Lung microvascular endothelial cell (primary cell): ENCODE data around the gene MYBPC1. TPM values are rescaled to one million over a fixed set of nuclear protein-coding genes. Genes with fewer than 3 reads are reported as not detected.

ENCODE experiments used
- DNase-seq, 2 donors: peaks; one replicate each; pipeline versions ENCODE4 v3.0.0 to v3.0.0-alpha.2; 2010; ENCODE audit warnings: low read depth in 2 of 2
- total RNA-seq: library from RNA; depleted of rRNA; stranded (reverse); fragments of >200 nt; gene quantifications from 2 replicates; pipeline ENCODE4 v1.2.1, GENCODE V29; 2014

Gene MYBPC1
- total RNA-seq, 1 donor from 2014 or later = not detected

GRCh38 chr12:101694986-101695385 lies 100.2 kb downstream of the MYBPC1 start:
- DNase-seq = no peak

GRCh38 chr12:101695706-101696105 lies 100.9 kb downstream of the MYBPC1 start:
- no peak for DNase-seq

GRCh38 chr12:101696251-101697196 lies 101.8 kb downstream of the MYBPC1 start:
- peak; percentile 4 for DNase-seq

GRCh38 chr12:101697197-101697929 lies 102.6 kb downstream of the MYBPC1 start, which contains the start of gene CHPT1:
Gene CHPT1 (plus strand): TSS chr12:101697640. CDS start chr12:101697862, 222 bp downstream.
- DNase-seq = peak; percentile 50 to 52

- DNase-seq = peak; percentile 15 to 60
Observed at GRCh38 chr12:101697930-101698799, 103.4 kb downstream of the MYBPC1 start.

- peak; percentile 19 to 26 for DNase-seq
Observed at GRCh38 chr12:101698800-101699347, 104.1 kb downstream of the MYBPC1 start.

GRCh38 chr12:101700299-101700820 lies 105.6 kb downstream of the MYBPC1 start:
- DNase-seq = no peak

GRCh38 chr12:101703487-101703886 lies 108.7 kb downstream of the MYBPC1 start:
- DNase-seq = no peak

GRCh38 chr12:101706403-101706802 lies 111.6 kb downstream of the MYBPC1 start:
- no peak for DNase-seq

GRCh38 chr12:101707131-101707782 lies 112.5 kb downstream of the MYBPC1 start:
- DNase-seq = no peak

GRCh38 chr12:101710288-101710687 lies 115.5 kb downstream of the MYBPC1 start:
- no peak for DNase-seq

- DNase-seq = peak in 1 of 2 donors; percentile 48
Observed at GRCh38 chr12:101713059-101713682, 118.4 kb downstream of the MYBPC1 start.

- DNase-seq = no peak
Observed at GRCh38 chr12:101713930-101714329, 119.2 kb downstream of the MYBPC1 start.

GRCh38 chr12:101714877-101715444 lies 120.2 kb downstream of the MYBPC1 start:
- DNase-seq = no peak

GRCh38 chr12:101719566-101719965 lies 124.8 kb downstream of the MYBPC1 start:
- DNase-seq = no peak

GRCh38 chr12:101720118-101720517 lies 125.3 kb downstream of the MYBPC1 start:
- DNase-seq = no peak

GRCh38 chr12:101722392-101722791 lies 127.6 kb downstream of the MYBPC1 start:
- DNase-seq = no peak

- no peak for DNase-seq
Observed at GRCh38 chr12:101727098-101727497, 132.3 kb downstream of the MYBPC1 start.

- DNase-seq = no peak
Observed at GRCh38 chr12:101729842-101730241, 135.1 kb downstream of the MYBPC1 start.
